HG03457 (cell line): ENCODE measurements around the gene LIFR.

ENCODE experiments used
- ATAC-seq: cut with Tn5 transposase; IDR thresholded peaks from one replicate; pipeline ENCODE4 v1.9.1; 2021; ENCODE audit warnings: moderate number of reproducible peaks; ENCODE audit not compliant: unreplicated experiment

Gene LIFR

GRCh38 chr5:38551030-38552017 is 5.1 kb downstream of the LIFR start:
- ATAC-seq: no peak

- no peak for ATAC-seq
Observed at GRCh38 chr5:38548064-38548759, 8.2 kb downstream of the LIFR start.

- no peak for ATAC-seq
Observed at GRCh38 chr5:38547257-38547656, 9.2 kb downstream of the LIFR start.

- ATAC-seq: no peak
Observed at GRCh38 chr5:38546691-38547146, 9.7 kb downstream of the LIFR start.

- ATAC-seq: no peak
Observed at GRCh38 chr5:38543886-38544285, 12.6 kb downstream of the LIFR start.

- ATAC-seq: no peak
Observed at GRCh38 chr5:38543074-38543473, 13.4 kb downstream of the LIFR start.

- no peak for ATAC-seq
Observed at GRCh38 chr5:38541174-38541725, 15.2 kb downstream of the LIFR start.

- ATAC-seq: no peak
Observed at GRCh38 chr5:38540314-38540713, 16.1 kb downstream of the LIFR start.

GRCh38 chr5:38538161-38538560 is 18.3 kb downstream of the LIFR start:
- no peak for ATAC-seq

GRCh38 chr5:38537505-38537904 is 18.9 kb downstream of the LIFR start:
- ATAC-seq: no peak

GRCh38 chr5:38536968-38537367 is 19.5 kb downstream of the LIFR start:
- ATAC-seq: no peak

GRCh38 chr5:38535845-38536244 is 20.6 kb downstream of the LIFR start:
- no peak for ATAC-seq

GRCh38 chr5:38535248-38535750 is 21.1 kb downstream of the LIFR start:
- no peak for ATAC-seq

- no peak for ATAC-seq
Observed at GRCh38 chr5:38534156-38534453, 22.3 kb downstream of the LIFR start.

GRCh38 chr5:38533286-38534155 is 22.9 kb downstream of the LIFR start:
- ATAC-seq: no peak

GRCh38 chr5:38532165-38532669 is 24.2 kb downstream of the LIFR start:
- no peak for ATAC-seq

GRCh38 chr5:38531518-38531917 is 24.9 kb downstream of the LIFR start:
- no peak for ATAC-seq

- no peak for ATAC-seq
Observed at GRCh38 chr5:38529955-38530646, 26.3 kb downstream of the LIFR start.

- no peak for ATAC-seq
Observed at GRCh38 chr5:38528162-38528703, 28.2 kb downstream of the LIFR start.

GRCh38 chr5:38527475-38527874 is 29.0 kb downstream of the LIFR start:
- no peak for ATAC-seq
